Measurements from ENCODE around the gene PRDX1.

The PRDX1 gene

GRCh38 chr1:45465277-45465676 is 56.4 kb downstream of the PRDX1 start:
- TF ChIP-seq, protein P1, sequence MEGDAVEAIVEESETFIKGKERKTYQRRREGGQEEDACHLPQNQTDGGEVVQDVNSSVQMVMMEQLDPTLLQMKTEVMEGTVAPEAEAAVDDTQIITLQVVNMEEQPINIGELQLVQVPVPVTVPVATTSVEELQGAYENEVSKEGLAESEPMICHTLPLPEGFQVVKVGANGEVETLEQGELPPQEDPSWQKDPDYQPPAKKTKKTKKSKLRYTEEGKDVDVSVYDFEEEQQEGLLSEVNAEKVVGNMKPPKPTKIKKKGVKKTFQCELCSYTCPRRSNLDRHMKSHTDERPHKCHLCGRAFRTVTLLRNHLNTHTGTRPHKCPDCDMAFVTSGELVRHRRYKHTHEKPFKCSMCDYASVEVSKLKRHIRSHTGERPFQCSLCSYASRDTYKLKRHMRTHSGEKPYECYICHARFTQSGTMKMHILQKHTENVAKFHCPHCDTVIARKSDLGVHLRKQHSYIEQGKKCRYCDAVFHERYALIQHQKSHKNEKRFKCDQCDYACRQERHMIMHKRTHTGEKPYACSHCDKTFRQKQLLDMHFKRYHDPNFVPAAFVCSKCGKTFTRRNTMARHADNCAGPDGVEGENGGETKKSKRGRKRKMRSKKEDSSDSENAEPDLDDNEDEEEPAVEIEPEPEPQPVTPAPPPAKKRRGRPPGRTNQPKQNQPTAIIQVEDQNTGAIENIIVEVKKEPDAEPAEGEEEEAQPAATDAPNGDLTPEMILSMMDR (IDR thresholded peaks at IDR 0.05; ENCODE audit: low read depth, low read length, missing control alignments): no peak
- H3K4me3 ChIP-seq (ENCODE audit: low read depth, low read length): no peak overlapping the region
- in situ Hi-C loops (cut with HindIII; ENCODE audit: low sequenced_read_pairs): no loop called here
- DNase-seq (ENCODE audit: low read depth): no peak
